HG02938 (cell line): ENCODE results near the gene ZNF75A.

Experiments used
- ATAC-seq: cut with Tn5 transposase; IDR thresholded peaks from one replicate; pipeline ENCODE4 v1.9.1; 2021; ENCODE audit warnings: mild to moderate bottlenecking, moderate library complexity; ENCODE audit not compliant: unreplicated experiment

ZNF75A gene

DNA sequence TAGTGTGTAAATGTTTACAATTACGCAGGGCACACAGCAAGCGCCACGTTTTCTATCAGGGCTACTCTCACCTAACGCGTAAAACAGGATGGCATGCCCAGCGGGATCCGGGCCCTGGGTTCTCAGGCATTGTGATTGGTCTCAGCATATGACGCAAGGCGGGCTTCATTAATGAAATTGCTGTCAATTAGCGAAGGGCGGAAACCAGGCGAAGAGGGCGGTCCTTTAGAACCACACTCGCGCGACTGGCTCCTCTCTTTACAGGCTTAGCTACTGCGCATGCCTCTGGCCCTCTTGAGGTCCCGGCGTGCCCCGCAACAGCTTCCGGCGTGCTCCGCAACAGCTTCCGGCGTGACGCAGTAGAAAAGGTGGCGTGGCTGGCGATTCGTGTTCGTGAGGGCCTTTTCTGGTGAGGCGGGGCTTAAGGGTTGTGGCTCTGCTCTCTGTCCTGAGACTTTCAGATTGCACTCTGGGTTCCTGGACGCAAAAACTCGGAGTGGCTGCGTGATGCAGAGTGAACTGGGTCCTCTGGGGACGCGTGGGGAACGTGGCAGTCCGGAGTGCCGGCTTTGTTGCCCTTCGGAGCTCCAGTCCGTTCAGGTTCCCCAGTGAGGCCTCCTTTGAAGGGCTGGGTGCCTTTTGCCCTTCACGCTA lies 59.6 kb downstream of the ZNF75A start:
- peak; percentile 44 for ATAC-seq
